Keratinocyte (primary cell): ENCODE measurements around the gene APCDD1L. TPM values are rescaled to one million over a fixed set of nuclear protein-coding genes. Genes with fewer than 3 reads are reported as not detected.

Experiments used
- DNase-seq: peaks from one replicate; pipeline ENCODE4 v3.0.0-alpha.2; 2011; ENCODE audit warnings: low read depth, missing footprints, low spot score
- FAIRE-seq: peaks from 2 replicates; lab custom pipeline; 2011; peaks lifted over from hg19 to GRCh38; lab: Jason Lieb, UNC
- H2AFZ ChIP-seq: 2 replicates; pipeline ENCODE4 v1.6.0; 2012; ENCODE audit warnings: low read length, control low read depth, inconsistent platforms; ENCODE audit not compliant: control insufficient read depth
- H3K27ac ChIP-seq: 2 replicates; pipeline ENCODE4 v1.5.1; 2011; ENCODE audit warnings: low read length; ENCODE audit not compliant: control insufficient read depth, insufficient read depth
- H3K27me3 ChIP-seq: 3 replicates; pipeline ENCODE4 v1.6.0; 2011; ENCODE audit warnings: low read length; ENCODE audit not compliant: control insufficient read depth, insufficient read depth; ENCODE audit errors: extremely low read depth
- H3K36me3 ChIP-seq, 2 experiments: 2 replicates in 1 of 2; 3 replicates in 1 of 2; pipeline ENCODE4 v1.5.1; 2011; ENCODE audit warnings: low read length in 2 of 2, mild to moderate bottlenecking in 1 of 2; ENCODE audit not compliant: control insufficient read depth in 2 of 2, insufficient read depth in 2 of 2; ENCODE audit errors: extremely low read depth in 1 of 2
- H3K4me1 ChIP-seq: 3 replicates; pipeline ENCODE4 v1.5.1; 2011; ENCODE audit warnings: low read length; ENCODE audit not compliant: control insufficient read depth, insufficient read depth; ENCODE audit errors: extremely low read depth
- H3K4me2 ChIP-seq: 3 replicates; pipeline ENCODE4 v1.6.0; 2011; ENCODE audit warnings: low read depth, low read length; ENCODE audit not compliant: control insufficient read depth, insufficient read depth; ENCODE audit errors: extremely low read depth
- H3K4me3 ChIP-seq, 3 experiments: fragments of 200-600 bp in 1 of 3; sonication (generic) in 1 of 3; 2 replicates in 2 of 3; 3 replicates in 1 of 3; pipeline ENCODE4 v1.5.1; 2011 to 2016; ENCODE audit warnings: low read length in 3 of 3, mild to moderate bottlenecking in 3 of 3, control low read depth in 2 of 3, inconsistent platforms in 1 of 3, low read depth in 1 of 3, mixed read lengths in 1 of 3, mixed run types in 1 of 3, moderate library complexity in 1 of 3; ENCODE audit not compliant: control insufficient read depth in 2 of 3, insufficient read depth in 2 of 3; ENCODE audit errors: extremely low read depth in 1 of 3
- H3K79me2 ChIP-seq: 2 replicates; pipeline ENCODE4 v1.6.0; 2012; ENCODE audit warnings: low read length; ENCODE audit not compliant: control insufficient read depth, insufficient read depth
- H3K9ac ChIP-seq: 3 replicates; pipeline ENCODE4 v1.6.0; 2011; ENCODE audit warnings: low read length; ENCODE audit not compliant: control insufficient read depth, insufficient read depth; ENCODE audit errors: extremely low read depth
- H3K9me1 ChIP-seq: 3 replicates; pipeline ENCODE4 v1.6.0; 2011; ENCODE audit warnings: low read length; ENCODE audit not compliant: control insufficient read depth, insufficient read depth; ENCODE audit errors: extremely low read depth
- H3K9me3 ChIP-seq: 2 replicates; pipeline ENCODE4 v1.5.1; 2012; ENCODE audit warnings: low read depth, low read length; ENCODE audit not compliant: control insufficient read depth
- H4K20me1 ChIP-seq: 3 replicates; pipeline ENCODE4 v1.6.0; 2011; ENCODE audit warnings: low read length; ENCODE audit not compliant: control insufficient read depth, insufficient read depth; ENCODE audit errors: extremely low read depth
- EZH2 ChIP-seq: IDR thresholded peaks from one replicate; pipeline ENCODE4 v1.6.1; 2012; ENCODE audit warnings: inconsistent platforms, mild to moderate bottlenecking, low read length, moderate library complexity
- dilution Hi-C: fragments of 300-500 bp; cut with MboI; formaldehyde crosslinking; loops from one replicate; pipeline ENCODE4 v1.7.0; 2020; ENCODE audit warnings: low sequenced_read_pairs; ENCODE audit not compliant: extremely low pct_ligation_motif_present
- polyA plus RNA-seq, 5 experiments: library from polyadenylated mRNA; depleted of rRNA in 3 of 5; stranded (reverse) in 3 of 5; stranded (forward) in 1 of 5; unstranded in 1 of 5; fragments of >200 nt; gene quantifications; 1 replicate in 1 of 5; 2 replicates in 3 of 5; 3 replicates in 1 of 5; pipeline versions ENCODE4 v1.2.1 to v1.2.3, GENCODE V29; 2011 to 2012; ENCODE audit warnings: missing spikeins in 2 of 5, low read depth in 1 of 5, low replicate concordance in 1 of 5
- TF ChIP-seq, protein P1 (sequence below), 3 experiments: IDR thresholded peaks in 1 of 3; conservative IDR thresholded peaks in 1 of 3; optimal IDR thresholded peaks in 1 of 3; 2 replicates in 2 of 3; 3 replicates in 1 of 3; pipeline versions ENCODE3 to v1.5.1; 2011; ENCODE audit warnings: low read length in 3 of 3, mild to moderate bottlenecking in 3 of 3, moderate library complexity in 2 of 3, control low read depth in 1 of 3, inconsistent platforms in 1 of 3; ENCODE audit not compliant: insufficient read depth in 2 of 3; ENCODE audit errors: extremely low read depth in 1 of 3

The APCDD1L gene
- polyA plus RNA-seq, 1 donor (not counting 4 experiments of a cell fraction or from before 2014, with no cell fraction given), result 0.67 TPM

DNA sequence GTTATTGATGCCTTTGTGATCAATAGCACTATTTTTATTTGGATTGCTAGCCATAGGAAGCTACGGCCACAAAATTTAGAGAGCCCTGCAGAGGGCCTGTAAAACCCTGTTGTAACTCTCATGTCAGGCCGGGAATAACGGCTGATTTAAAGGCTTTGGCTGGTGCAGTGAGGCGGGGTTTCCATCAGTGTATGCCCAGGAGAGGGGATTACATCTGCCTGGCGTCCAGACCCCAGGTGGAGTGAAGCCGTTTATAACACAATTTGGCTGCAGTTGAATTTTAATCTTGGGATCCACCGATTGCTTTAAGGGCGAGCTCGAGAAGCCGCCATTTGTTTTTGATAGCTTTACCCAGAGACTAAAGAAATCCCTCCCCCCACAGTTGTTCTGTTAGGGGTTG is 29.1 kb upstream of the APCDD1L start:
- Histone ChIP-seq H2AFZ (no peak overlapping the region), H3K4me2 (no peak overlapping the region), H3K4me3 (no peak overlapping the region), H3K79me2 (no peaks in the 10 kb centered on the region), H4K20me1 (no peaks in the 10 kb centered on the region), H3K27me3 (peaks cover 10% of the 10 kb centered on the region), H3K9ac (no peak overlapping the region), H3K9me3 (no peaks in the 10 kb centered on the region), H3K9me1 (no peaks in the 10 kb centered on the region), H3K36me3 (no peaks in the 10 kb centered on the region), H3K4me1 (no peaks in the 10 kb centered on the region), H3K27ac (no peak overlapping the region)
- FAIRE-seq (no peak), DNase-seq (no peak)
- TF ChIP-seq, protein P1, sequence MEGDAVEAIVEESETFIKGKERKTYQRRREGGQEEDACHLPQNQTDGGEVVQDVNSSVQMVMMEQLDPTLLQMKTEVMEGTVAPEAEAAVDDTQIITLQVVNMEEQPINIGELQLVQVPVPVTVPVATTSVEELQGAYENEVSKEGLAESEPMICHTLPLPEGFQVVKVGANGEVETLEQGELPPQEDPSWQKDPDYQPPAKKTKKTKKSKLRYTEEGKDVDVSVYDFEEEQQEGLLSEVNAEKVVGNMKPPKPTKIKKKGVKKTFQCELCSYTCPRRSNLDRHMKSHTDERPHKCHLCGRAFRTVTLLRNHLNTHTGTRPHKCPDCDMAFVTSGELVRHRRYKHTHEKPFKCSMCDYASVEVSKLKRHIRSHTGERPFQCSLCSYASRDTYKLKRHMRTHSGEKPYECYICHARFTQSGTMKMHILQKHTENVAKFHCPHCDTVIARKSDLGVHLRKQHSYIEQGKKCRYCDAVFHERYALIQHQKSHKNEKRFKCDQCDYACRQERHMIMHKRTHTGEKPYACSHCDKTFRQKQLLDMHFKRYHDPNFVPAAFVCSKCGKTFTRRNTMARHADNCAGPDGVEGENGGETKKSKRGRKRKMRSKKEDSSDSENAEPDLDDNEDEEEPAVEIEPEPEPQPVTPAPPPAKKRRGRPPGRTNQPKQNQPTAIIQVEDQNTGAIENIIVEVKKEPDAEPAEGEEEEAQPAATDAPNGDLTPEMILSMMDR (optimal IDR thresholded peaks at IDR 0.05 in 1 of 3, IDR thresholded peaks at IDR 0.05 in 1 of 3, conservative IDR thresholded peaks at IDR 0.05 in 1 of 3; ENCODE audit: extremely low read depth in 1 of 3, insufficient read depth in 2 of 3, low read length in 3 of 3), result no peak
- TF ChIP-seq EZH2, result no peak
- dilution Hi-C loops, result no loop called here

DNA sequence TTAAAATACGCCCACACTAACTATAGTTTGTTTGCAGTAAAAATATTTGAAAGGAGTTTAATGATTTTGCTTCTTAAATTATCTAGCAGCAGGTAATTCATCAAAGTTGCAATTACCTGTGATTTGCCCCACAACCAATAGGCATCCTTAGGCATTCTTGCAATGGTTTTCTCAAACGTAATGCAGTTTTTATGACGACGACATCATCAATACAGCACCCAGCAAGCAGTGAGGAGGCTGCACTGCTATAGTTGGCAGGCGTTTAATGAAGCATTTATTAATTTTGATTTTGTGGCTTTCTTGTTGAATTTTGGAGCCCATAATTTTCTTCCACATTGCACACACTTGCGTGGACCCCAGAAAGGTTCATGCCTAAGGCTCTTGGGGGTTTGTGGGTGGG is 28.1 kb upstream of the APCDD1L start:
- dilution Hi-C loops, result no loop called here
- H3K4me2 ChIP-seq, result no peak overlapping the region
- no peak overlapping the region for H2AFZ ChIP-seq
- H3K9ac ChIP-seq, result no peak overlapping the region
- no peaks in the 10 kb centered on the region for H3K9me1 ChIP-seq
- H3K4me3 ChIP-seq, result no peak overlapping the region
- H4K20me1 ChIP-seq, result no peaks in the 10 kb centered on the region
- FAIRE-seq (no peak), DNase-seq (no peak)
- H3K79me2 ChIP-seq, result no peaks in the 10 kb centered on the region
- H3K9me3 ChIP-seq, result no peaks in the 10 kb centered on the region
- no peak overlapping the region for H3K27ac ChIP-seq
- H3K27me3 ChIP-seq, result peaks cover 2% of the 10 kb centered on the region
- TF ChIP-seq EZH2, result no peak
- TF ChIP-seq, protein P1 (optimal IDR thresholded peaks at IDR 0.05 in 1 of 3, IDR thresholded peaks at IDR 0.05 in 1 of 3, conservative IDR thresholded peaks at IDR 0.05 in 1 of 3; ENCODE audit: extremely low read depth in 1 of 3, insufficient read depth in 2 of 3, low read length in 3 of 3), result no peak
- H3K4me1 ChIP-seq, result no peaks in the 10 kb centered on the region
- no peaks in the 10 kb centered on the region for H3K36me3 ChIP-seq
